RWPE2 (cell line): Measurements from ENCODE around the gene VGLL4.

Source experiments
- ATAC-seq: fragments of 200-7000 bp; cut with Tn5 transposase; 3 replicates; pipeline ENCODE4 v1.9.1; 2021; ENCODE audit warnings: low read depth
- DNase-seq: peaks from one replicate; pipeline ENCODE4 v3.0.0-alpha.2; 2020; ENCODE audit warnings: low spot score
- H3K27ac ChIP-seq: fragments of 450-650 bp; 2 replicates; pipeline ENCODE4 v1.5.1; 2017; ENCODE audit warnings: mild to moderate bottlenecking; ENCODE audit not compliant: poor library complexity, severe bottlenecking
- H3K27me3 ChIP-seq: fragments of 250-450 bp; sonication (Bioruptor Pico); 2 replicates; pipeline ENCODE4 v1.5.1; 2021; ENCODE audit warnings: mild to moderate bottlenecking, moderate library complexity; ENCODE audit not compliant: insufficient read depth, poor library complexity, severe bottlenecking
- H3K36me3 ChIP-seq: fragments of 250-450 bp; sonication (Bioruptor Pico); 2 replicates; pipeline ENCODE4 v1.5.1; 2020; ENCODE audit warnings: low read depth, mild to moderate bottlenecking, moderate library complexity
- H3K4me1 ChIP-seq: fragments of 250-450 bp; sonication (Bioruptor Pico); 2 replicates; pipeline ENCODE4 v1.5.1; 2021; ENCODE audit warnings: mild to moderate bottlenecking, moderate library complexity; ENCODE audit not compliant: insufficient read depth, poor library complexity, severe bottlenecking
- H3K4me3 ChIP-seq: fragments of 250-450 bp; sonication (Bioruptor Pico); 2 replicates; pipeline ENCODE4 v1.5.1; 2021; ENCODE audit warnings: mild to moderate bottlenecking, moderate library complexity; ENCODE audit not compliant: severe bottlenecking
- H3K9me3 ChIP-seq: fragments of 250-450 bp; sonication (Bioruptor Pico); 2 replicates; pipeline ENCODE4 v1.5.1; 2021; ENCODE audit warnings: mild to moderate bottlenecking, moderate library complexity; ENCODE audit not compliant: severe bottlenecking
- TF ChIP-seq, protein P1 (sequence below): fragments of 450-650 bp; IDR thresholded peaks from one replicate; pipeline ENCODE4 v1.5.1; 2017; ENCODE audit warnings: mild to moderate bottlenecking, moderate library complexity; ENCODE audit not compliant: poor library complexity, severe bottlenecking

VGLL4 gene

DNA sequence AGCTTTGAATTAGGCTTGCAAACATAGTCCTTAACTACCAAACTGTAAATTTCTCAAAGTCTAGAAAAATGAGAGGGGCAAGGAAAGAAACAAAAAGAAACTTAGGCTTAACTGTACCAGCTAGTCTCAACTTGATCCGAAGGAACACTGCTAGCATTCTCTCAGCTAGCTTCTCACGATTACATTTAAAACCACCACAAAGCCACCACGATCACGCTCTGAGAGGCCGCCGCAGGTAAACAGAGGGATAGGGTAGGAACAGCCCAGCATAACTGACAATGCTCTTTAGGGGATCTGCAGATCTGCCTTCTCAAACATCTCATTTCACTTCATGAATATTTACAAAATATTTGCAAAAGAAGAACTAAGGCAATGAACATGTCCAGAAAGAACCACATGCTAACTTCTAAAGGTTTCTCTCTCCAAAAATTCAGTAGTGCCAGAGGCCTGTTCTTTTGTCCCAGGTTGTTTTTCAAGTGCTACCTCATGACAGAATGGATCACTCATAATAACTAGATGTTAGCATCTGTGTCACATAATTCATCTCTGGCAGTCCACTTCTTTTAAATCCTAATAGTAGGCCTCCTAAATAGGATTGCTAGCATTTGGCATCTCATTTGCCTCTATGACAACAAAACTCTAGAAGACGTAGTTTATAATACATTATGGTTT, 18.9 kb downstream of the VGLL4 start:
- Histone ChIP-seq H3K4me1 (peaks cover 7% of the 10 kb centered on the region), H3K9me3 (no peaks in the 10 kb centered on the region), H3K27me3 (no peaks in the 10 kb centered on the region), H3K27ac (no peak overlapping the region), H3K36me3 (0 out of 2 replicates have a peak, but pooled peaks cover 3% of the 10 kb centered on the region), H3K4me3 (no peak overlapping the region)
- DNase-seq: no peak
- TF ChIP-seq, protein P1, sequence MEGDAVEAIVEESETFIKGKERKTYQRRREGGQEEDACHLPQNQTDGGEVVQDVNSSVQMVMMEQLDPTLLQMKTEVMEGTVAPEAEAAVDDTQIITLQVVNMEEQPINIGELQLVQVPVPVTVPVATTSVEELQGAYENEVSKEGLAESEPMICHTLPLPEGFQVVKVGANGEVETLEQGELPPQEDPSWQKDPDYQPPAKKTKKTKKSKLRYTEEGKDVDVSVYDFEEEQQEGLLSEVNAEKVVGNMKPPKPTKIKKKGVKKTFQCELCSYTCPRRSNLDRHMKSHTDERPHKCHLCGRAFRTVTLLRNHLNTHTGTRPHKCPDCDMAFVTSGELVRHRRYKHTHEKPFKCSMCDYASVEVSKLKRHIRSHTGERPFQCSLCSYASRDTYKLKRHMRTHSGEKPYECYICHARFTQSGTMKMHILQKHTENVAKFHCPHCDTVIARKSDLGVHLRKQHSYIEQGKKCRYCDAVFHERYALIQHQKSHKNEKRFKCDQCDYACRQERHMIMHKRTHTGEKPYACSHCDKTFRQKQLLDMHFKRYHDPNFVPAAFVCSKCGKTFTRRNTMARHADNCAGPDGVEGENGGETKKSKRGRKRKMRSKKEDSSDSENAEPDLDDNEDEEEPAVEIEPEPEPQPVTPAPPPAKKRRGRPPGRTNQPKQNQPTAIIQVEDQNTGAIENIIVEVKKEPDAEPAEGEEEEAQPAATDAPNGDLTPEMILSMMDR: no peak
- no peak for ATAC-seq

DNA sequence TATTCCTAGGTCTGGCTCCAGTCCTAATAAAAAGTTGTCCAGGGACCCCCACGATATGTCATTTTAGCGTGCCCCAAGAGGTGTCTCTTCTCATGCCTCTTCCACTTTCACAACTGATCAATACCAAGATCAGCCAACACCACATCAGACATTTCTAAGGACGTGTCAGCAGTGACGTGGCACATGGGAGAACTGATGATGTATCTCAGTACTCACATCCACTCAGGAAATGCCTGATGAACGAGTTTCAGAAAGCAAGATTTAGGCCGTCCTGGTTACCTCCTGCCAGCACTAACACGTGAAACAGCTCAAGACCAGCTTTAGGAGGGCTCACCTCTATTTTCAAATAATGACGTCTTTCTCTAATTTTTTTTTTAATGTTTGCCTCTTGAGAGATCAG, 19.6 kb downstream of the VGLL4 start:
- ATAC-seq (no peak), DNase-seq (no peak)
- H3K27ac ChIP-seq: no peak overlapping the region
- no peak overlapping the region for H3K4me3 ChIP-seq
- H3K4me1 ChIP-seq: peaks cover 7% of the 10 kb centered on the region
- no peaks in the 10 kb centered on the region for H3K9me3 ChIP-seq
- TF ChIP-seq, protein P1: no peak
- 0 out of 2 replicates have a peak, but pooled peaks cover 3% of the 10 kb centered on the region for H3K36me3 ChIP-seq
- H3K27me3 ChIP-seq: no peaks in the 10 kb centered on the region

DNA sequence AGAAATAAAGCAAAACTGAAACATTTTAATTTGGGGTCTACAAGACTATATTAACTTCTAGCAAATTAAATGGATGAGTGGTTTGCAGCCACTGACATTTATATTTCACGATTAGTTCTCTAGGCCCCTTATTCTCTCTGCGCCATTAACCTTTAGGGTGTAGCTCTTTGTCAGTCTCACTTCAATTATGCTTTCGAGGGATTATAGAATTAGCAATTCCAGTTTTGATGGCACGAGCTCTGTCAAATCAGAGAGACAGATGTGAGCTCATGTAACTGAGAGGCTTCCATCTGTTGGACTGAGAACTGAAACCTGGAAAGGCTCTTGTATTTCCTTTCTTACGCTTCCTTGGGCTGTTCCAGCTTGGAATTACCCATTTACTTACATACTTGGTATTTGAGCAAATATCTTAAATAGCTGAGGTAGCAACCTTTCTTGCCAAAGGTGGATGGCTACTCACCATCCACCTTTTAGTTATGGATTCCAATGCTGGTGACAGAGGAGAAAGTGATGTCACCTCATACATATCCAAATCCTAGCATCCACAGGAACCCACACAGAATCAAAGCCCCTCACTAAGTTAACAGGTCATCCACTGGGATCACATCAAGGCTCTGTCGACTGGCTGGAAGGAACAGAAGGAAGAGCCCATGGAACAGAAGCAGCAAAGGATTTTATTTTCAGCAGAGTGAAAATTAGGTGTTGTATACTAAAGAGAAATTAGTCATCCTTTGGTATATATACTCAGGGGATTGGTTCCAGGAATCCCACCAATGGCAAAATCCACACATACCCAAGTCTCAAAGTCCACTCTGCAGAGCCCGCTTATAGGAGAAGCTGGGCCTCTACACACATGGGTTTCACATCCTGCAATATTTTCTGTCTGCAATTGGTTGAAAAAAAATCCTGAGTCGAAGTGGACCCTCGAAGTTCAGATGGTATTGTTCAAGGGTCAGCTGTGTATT, 20.8 kb downstream of the VGLL4 start:
- Histone ChIP-seq H3K27me3 (no peaks in the 10 kb centered on the region), H3K36me3 (0 out of 2 replicates have a peak, but pooled peaks cover 3% of the 10 kb centered on the region), H3K4me3 (no peak overlapping the region), H3K27ac (no peak overlapping the region), H3K4me1 (peaks cover 7% of the 10 kb centered on the region), H3K9me3 (no peaks in the 10 kb centered on the region)
- DNase-seq (no peak), ATAC-seq (no peak)
- TF ChIP-seq, protein P1: no peak

DNA sequence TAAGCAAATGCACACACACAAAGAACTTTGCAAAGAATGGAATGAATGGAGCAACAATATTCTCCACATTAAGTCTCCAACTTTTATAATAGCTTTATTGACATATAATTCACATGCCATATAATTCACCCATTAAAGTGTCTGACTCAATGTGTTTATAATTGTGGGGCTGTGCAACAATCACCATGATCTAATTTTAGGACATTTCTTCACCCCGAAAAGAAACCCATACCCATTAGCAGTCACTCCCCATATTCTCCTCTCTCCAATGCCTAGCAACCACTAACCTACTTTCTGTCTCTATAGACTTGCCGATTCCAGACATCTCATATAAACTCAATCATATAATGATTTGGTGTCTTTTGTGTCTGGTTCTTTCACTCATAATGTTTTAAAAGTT, 22.6 kb downstream of the VGLL4 start:
- H3K27ac ChIP-seq: no peak overlapping the region
- H3K36me3 ChIP-seq: no peaks in the 10 kb centered on the region
- DNase-seq: no peak
- H3K4me1 ChIP-seq: peaks cover 7% of the 10 kb centered on the region
- ATAC-seq: no peak
- no peaks in the 10 kb centered on the region for H3K27me3 ChIP-seq
- H3K9me3 ChIP-seq: no peaks in the 10 kb centered on the region
- H3K4me3 ChIP-seq: no peak overlapping the region
- TF ChIP-seq, protein P1: no peak
